Right lobe of liver (tissue), 4 donors: ENCODE data around the gene RHOXF1.
"Not testable (repeated sequence)": the region's sequence is repeated elsewhere in the genome, so short reads cannot be mapped to it uniquely, and the experiment has no call there.

ENCODE experiments used
- POLR2A ChIP-seq: fragments of 450-650 bp; IDR thresholded peaks from one replicate; pipeline ENCODE4 v1.6.1; 2017; ENCODE audit warnings: antibody characterized with exemption, mild to moderate bottlenecking
- TF ChIP-seq, protein P1 (sequence below), 4 donors: fragments of 200-600 bp in 3 of 4; fragments of 450-650 bp in 1 of 4; IDR thresholded peaks; one replicate each; pipeline versions ENCODE4 v1.5.1 to v1.8.0; 2016 to 2022; ENCODE audit warnings: antibody characterized with exemption in 4 of 4, mild to moderate bottlenecking in 2 of 4
- donor health status: DM: no; HTN: no; CAD: no.
- donor health status: DM: no; HTN: no; CAD: no.
- donor health status: DM: no; HTN: yes; CAD: no.

DNA sequence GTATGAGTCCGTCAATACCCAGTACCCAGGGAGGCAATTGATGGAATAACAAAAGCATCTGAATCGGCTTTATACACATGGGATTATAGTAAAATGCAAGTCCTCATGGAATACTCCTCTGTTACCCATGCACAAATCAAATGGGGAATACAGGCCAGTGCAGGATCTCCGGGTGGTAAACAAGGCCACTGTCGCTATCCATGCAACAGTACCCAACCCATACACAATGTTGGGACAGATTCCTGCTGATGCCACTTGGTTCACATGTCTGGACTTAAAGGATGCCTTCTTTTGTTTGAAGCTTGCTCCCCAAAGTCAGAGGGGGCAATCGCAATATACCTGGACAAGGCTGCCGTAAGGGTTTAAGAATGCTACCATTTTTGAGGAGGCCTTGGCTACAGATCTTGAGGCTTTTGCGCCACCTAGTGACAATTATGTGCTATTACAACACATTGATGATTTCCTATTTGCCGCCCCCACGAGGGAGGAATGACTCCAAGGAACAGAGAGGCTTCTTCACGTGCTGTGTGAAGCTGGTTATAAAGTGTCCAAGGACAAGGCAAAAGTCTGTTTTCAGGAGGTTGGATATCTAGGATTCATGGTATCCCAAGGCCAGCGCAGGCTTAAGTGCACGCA, 34.5 kb upstream of the RHOXF1 start:
- TF ChIP-seq, protein P1, sequence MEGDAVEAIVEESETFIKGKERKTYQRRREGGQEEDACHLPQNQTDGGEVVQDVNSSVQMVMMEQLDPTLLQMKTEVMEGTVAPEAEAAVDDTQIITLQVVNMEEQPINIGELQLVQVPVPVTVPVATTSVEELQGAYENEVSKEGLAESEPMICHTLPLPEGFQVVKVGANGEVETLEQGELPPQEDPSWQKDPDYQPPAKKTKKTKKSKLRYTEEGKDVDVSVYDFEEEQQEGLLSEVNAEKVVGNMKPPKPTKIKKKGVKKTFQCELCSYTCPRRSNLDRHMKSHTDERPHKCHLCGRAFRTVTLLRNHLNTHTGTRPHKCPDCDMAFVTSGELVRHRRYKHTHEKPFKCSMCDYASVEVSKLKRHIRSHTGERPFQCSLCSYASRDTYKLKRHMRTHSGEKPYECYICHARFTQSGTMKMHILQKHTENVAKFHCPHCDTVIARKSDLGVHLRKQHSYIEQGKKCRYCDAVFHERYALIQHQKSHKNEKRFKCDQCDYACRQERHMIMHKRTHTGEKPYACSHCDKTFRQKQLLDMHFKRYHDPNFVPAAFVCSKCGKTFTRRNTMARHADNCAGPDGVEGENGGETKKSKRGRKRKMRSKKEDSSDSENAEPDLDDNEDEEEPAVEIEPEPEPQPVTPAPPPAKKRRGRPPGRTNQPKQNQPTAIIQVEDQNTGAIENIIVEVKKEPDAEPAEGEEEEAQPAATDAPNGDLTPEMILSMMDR (IDR thresholded peaks at IDR 0.05), result not testable (repeated sequence)
- not testable (repeated sequence) for TF ChIP-seq POLR2A
